ENCODE data around the gene CDT1. TPM values are rescaled to one million over a fixed set of nuclear protein-coding genes. Genes with fewer than 3 reads are reported as not detected.

Gene CDT1
- total and polyA plus RNA-seq, 10 of the 15 experiments (the other 5 are each of a cell fraction or from before 2014, with no cell fraction given): 0.50 to 87.6 (median 8.8) TPM

DNA sequence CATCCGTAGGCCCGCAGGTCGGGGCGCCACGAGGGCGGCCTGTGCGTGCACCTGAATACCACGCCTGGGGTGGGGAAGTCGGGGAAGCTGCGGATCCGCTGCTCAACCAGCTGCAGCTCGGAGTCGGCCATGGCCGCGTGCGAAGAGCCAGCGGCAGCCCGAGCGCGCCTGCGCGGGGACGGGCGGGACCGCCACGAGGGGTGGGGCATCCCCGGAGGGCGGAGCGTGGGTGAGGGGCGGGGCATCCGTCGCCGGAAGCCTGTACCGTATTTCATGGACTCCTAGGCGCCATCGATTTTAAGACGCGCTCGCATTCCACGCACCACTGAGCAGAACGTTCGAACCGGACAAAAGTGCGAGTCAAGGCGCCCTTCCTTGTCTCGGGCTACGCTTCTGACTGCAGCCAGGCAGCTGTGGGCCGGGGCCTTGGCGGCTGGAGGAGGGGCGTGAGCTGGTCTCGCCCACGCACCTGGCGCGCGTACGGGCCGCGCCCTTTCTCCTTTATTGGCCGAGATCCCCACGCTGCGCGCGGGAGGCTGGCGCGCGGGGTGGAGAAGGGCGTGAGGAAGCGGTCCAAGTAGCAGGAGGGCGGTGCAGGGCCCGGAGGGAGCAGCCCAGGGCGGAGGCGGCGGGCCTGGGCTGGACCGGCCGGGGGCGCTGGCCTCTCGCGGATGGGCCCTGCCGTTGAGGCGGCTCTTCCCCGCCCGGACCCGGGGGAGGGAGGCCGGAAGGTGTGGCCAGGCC, 8.4 kb downstream of the CDT1 start, which contains the start of gene APRT (continued):
- TF ChIP-seq, protein P1, sequence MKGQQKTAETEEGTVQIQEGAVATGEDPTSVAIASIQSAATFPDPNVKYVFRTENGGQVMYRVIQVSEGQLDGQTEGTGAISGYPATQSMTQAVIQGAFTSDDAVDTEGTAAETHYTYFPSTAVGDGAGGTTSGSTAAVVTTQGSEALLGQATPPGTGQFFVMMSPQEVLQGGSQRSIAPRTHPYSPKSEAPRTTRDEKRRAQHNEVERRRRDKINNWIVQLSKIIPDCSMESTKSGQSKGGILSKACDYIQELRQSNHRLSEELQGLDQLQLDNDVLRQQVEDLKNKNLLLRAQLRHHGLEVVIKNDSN (IDR thresholded peaks at IDR 0.05; ENCODE audit: borderline replicate concordance, extremely low read length, insufficient read depth, low read depth, low read length): peak; percentile 19
- peak; percentile 25 for TF ChIP-seq RELA (IDR thresholded peaks at IDR 0.05; ENCODE audit: borderline replicate concordance, partially characterized antibody)
- TF ChIP-seq ZNF207 (IDR thresholded peaks at IDR 0.05; ENCODE audit: borderline replicate concordance): peak; percentile 60; the same call in 1 of the 2 replicates
- TF ChIP-seq MAX (IDR thresholded peaks at IDR 0.05; ENCODE audit: low read depth, low read length): peak; percentile 63
- TF ChIP-seq POLR2A (IDR thresholded peaks at IDR 0.05; ENCODE audit: low read depth, low read length): peak; percentile 91
- TF ChIP-seq MXI1 (IDR thresholded peaks at IDR 0.05; ENCODE audit: low read depth, low read length): peak; percentile 61; the same call in 1 of the 2 replicates
- TF ChIP-seq GATAD2B (conservative IDR thresholded peaks at IDR 0.05; ENCODE audit: low read depth): peak; percentile 93
- TF ChIP-seq MYC (IDR thresholded peaks at IDR 0.05; ENCODE audit: insufficient read depth, insufficient read length, insufficient replicate concordance, low read length, severe bottlenecking): peak; percentile 85
